ENCODE results near the gene MAPT.

MAPT gene

GRCh38 chr17:45997624-45998023 lies 103.3 kb downstream of the MAPT start:
- in situ Hi-C loops (cut with HindIII; ENCODE audit: low sequenced_read_pairs) = no loop called here
- TF ChIP-seq CTCF (IDR thresholded peaks at IDR 0.05; ENCODE audit: low read depth, low read length) = no peak
- no peak overlapping the region for H3K4me3 ChIP-seq (ENCODE audit: low read depth, low read length)
- DNase-seq (ENCODE audit: low read depth, low spot score) = peak; percentile 10

GRCh38 chr17:45998987-45999899 lies 104.9 kb downstream of the MAPT start, which contains the start of gene STH:
Gene STH, plus strand, starts transcription at chr17:45999250. Its CDS starts 30 bp downstream, at chr17:45999280.
- H3K4me3 ChIP-seq (ENCODE audit: low read depth, low read length) = no peak within 1 kb of the TSS
- DNase-seq (ENCODE audit: low read depth, low spot score) = no peak
- no peak for TF ChIP-seq CTCF (IDR thresholded peaks at IDR 0.05; ENCODE audit: low read depth, low read length)
- in situ Hi-C loops (cut with HindIII; ENCODE audit: low sequenced_read_pairs) = no loop called here

DNA sequence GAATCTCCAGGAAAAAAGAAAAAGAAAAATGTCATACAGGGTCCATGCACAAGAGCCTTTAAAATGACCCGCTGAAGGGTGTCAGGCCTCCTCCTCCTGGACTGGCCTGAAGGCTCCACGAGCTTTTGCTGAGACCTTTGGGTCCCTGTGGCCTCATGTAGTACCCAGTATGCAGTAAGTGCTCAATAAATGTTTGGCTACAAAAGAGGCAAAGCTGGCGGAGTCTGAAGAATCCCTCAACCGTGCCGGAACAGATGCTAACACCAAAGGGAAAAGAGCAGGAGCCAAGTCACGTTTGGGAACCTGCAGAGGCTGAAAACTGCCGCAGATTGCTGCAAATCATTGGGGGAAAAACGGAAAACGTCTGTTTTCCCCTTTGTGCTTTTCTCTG lies 105.5 kb downstream of the MAPT start:
- no peak overlapping the region for H3K4me3 ChIP-seq (ENCODE audit: low read depth, low read length)
- no peak for DNase-seq (ENCODE audit: low read depth, low spot score)
- no peak for TF ChIP-seq CTCF (IDR thresholded peaks at IDR 0.05; ENCODE audit: low read depth, low read length)
- in situ Hi-C loops (cut with HindIII; ENCODE audit: low sequenced_read_pairs) = no loop called here

GRCh38 chr17:46000292-46000691 lies 105.9 kb downstream of the MAPT start:
- in situ Hi-C loops (cut with HindIII; ENCODE audit: low sequenced_read_pairs) = no loop called here
- TF ChIP-seq CTCF (IDR thresholded peaks at IDR 0.05; ENCODE audit: low read depth, low read length) = no peak
- no peak overlapping the region for H3K4me3 ChIP-seq (ENCODE audit: low read depth, low read length)
- no peak for DNase-seq (ENCODE audit: low read depth, low spot score)

GRCh38 chr17:46000757-46001156 lies 106.4 kb downstream of the MAPT start:
- no peak overlapping the region for H3K4me3 ChIP-seq (ENCODE audit: low read depth, low read length)
- TF ChIP-seq CTCF (IDR thresholded peaks at IDR 0.05; ENCODE audit: low read depth, low read length) = no peak
- no peak for DNase-seq (ENCODE audit: low read depth, low spot score)
- in situ Hi-C loops (cut with HindIII; ENCODE audit: low sequenced_read_pairs) = no loop called here

DNA sequence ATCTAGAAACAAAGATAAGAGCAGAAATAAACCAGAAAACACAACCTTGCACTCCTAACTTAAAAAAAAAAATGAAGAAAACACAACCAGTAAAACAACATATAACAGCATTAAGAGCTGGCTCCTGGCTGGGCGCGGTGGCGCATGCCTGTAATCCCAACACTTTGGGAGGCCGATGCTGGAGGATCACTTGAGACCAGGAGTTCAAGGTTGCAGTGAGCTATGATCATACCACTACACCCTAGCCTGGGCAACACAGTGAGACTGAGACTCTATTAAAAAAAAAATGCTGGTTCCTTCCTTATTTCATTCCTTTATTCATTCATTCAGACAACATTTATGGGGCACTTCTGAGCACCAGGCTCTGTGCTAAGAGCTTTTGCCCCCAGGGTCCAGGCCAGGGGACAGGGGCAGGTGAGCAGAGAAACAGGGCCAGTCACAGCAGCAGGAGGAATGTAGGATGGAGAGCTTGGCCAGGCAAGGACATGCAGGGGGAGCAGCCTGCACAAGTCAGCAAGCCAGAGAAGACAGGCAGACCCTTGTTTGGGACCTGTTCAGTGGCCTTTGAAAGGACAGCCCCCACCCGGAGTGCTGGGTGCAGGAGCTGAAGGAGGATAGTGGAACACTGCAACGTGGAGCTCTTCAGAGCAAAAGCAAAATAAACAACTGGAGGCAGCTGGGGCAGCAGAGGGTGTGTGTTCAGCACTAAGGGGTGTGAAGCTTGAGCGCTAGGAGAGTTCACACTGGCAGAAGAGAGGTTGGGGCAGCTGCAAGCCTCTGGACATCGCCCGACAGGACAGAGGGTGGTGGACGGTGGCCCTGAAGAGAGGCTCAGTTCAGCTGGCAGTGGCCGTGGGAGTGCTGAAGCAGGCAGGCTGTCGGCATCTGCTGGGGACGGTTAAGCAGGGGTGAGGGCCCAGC lies 107.3 kb downstream of the MAPT start:
- TF ChIP-seq CTCF (IDR thresholded peaks at IDR 0.05; ENCODE audit: low read depth, low read length) = no peak
- in situ Hi-C loops (cut with HindIII; ENCODE audit: low sequenced_read_pairs) = no loop called here
- H3K4me3 ChIP-seq (ENCODE audit: low read depth, low read length) = no peak overlapping the region
- no peak for DNase-seq (ENCODE audit: low read depth, low spot score)
